HepG2 (cell line): ENCODE measurements around the gene PIMREG. TPM values are rescaled to one million over a fixed set of nuclear protein-coding genes. Genes with fewer than 3 reads are reported as not detected.

Experiments
- ATRX ChIP-seq: sonication (generic); formaldehyde crosslinking; IDR thresholded peaks from 2 replicates; pipeline ENCODE4 v1.4.0; 2020; ENCODE audit warnings: missing genetic modification reagents, borderline replicate concordance
- CHD4 ChIP-seq: fragments of 200-600 bp; sonication (generic); IDR thresholded peaks from 2 replicates; pipeline ENCODE4 v1.7.0; 2017; ENCODE audit warnings: mild to moderate bottlenecking, low read length, borderline replicate concordance
- ERF ChIP-seq: IDR thresholded peaks from 2 replicates; pipeline ENCODE4 v1.6.1; 2018; ENCODE audit warnings: missing biosample characterization, missing genetic modification reagents
- GABPB1 ChIP-seq: IDR thresholded peaks from 2 replicates; pipeline ENCODE4 v1.6.1; 2016; ENCODE audit warnings: mild to moderate bottlenecking, missing genetic modification reagents, moderate library complexity, missing compliant biosample characterization
- JARID2 ChIP-seq: sonication (generic); formaldehyde crosslinking; IDR thresholded peaks from 2 replicates; pipeline ENCODE4 v1.8.1; 2023; ENCODE audit warnings: missing genetic modification reagents, inconsistent platforms; ENCODE audit not compliant: insufficient replicate concordance
- JDP2 ChIP-seq: sonication (generic); formaldehyde crosslinking; IDR thresholded peaks from 2 replicates; pipeline ENCODE4 v1.8.1; 2022; ENCODE audit warnings: missing genetic modification reagents, borderline replicate concordance
- MTA3 ChIP-seq: sonication (generic); formaldehyde crosslinking; IDR thresholded peaks from 2 replicates; pipeline ENCODE4 v1.4.0; 2020; ENCODE audit warnings: missing genetic modification reagents
- PBX2 ChIP-seq: IDR thresholded peaks from 2 replicates; pipeline ENCODE4 v1.6.1; 2016; ENCODE audit warnings: control low read depth
- RELA ChIP-seq: sonication (generic); formaldehyde crosslinking; IDR thresholded peaks from 2 replicates; pipeline ENCODE4 v1.4.0; 2020; ENCODE audit warnings: missing genetic modification reagents
- SIN3B ChIP-seq: fragments of 150-350 bp; IDR thresholded peaks from 2 replicates; pipeline ENCODE4 v1.6.1; 2014; ENCODE audit warnings: low read length
- THAP7 ChIP-seq: sonication (generic); formaldehyde crosslinking; IDR thresholded peaks from 2 replicates; pipeline ENCODE4 v1.8.1; 2023; ENCODE audit warnings: mild to moderate bottlenecking, missing genetic modification reagents
- XRCC5 ChIP-seq: fragments of 200-400 bp; formaldehyde crosslinking; optimal IDR thresholded peaks from 2 replicates; pipeline ENCODE3; 2017; ENCODE audit warnings: mild to moderate bottlenecking, low read length
- ZBTB2 ChIP-seq: sonication (generic); formaldehyde crosslinking; IDR thresholded peaks from 2 replicates; pipeline ENCODE4 v1.8.0; 2022; ENCODE audit warnings: low read depth, missing genetic modification reagents
- ZBTB42 ChIP-seq: sonication (generic); formaldehyde crosslinking; IDR thresholded peaks from 2 replicates; pipeline ENCODE4 v1.5.0; 2020; ENCODE audit warnings: mild to moderate bottlenecking, missing genetic modification reagents
- ZNF274 ChIP-seq: sonication (generic); formaldehyde crosslinking; IDR thresholded peaks from 2 replicates; pipeline ENCODE4 v1.5.1; 2020; ENCODE audit warnings: mild to moderate bottlenecking, missing genetic modification reagents
- ZNF282 ChIP-seq: fragments of 450-650 bp; IDR thresholded peaks from 2 replicates; pipeline ENCODE4 v1.6.1; 2018; ENCODE audit not compliant: partially characterized antibody
- ZNF337 ChIP-seq: sonication (generic); formaldehyde crosslinking; IDR thresholded peaks from 2 replicates; pipeline ENCODE4 v1.5.1; 2020; ENCODE audit warnings: missing genetic modification reagents, low read depth, mild to moderate bottlenecking, borderline replicate concordance
- ZNF34 ChIP-seq: sonication (generic); formaldehyde crosslinking; IDR thresholded peaks from 2 replicates; pipeline ENCODE4 v1.4.0; 2020; ENCODE audit warnings: mild to moderate bottlenecking, missing genetic modification reagents, borderline replicate concordance
- ZNF609 ChIP-seq: sonication (generic); formaldehyde crosslinking; IDR thresholded peaks from 2 replicates; pipeline ENCODE4 v1.4.0; 2020; ENCODE audit warnings: mild to moderate bottlenecking, missing genetic modification reagents, borderline replicate concordance
- ZNF660 ChIP-seq: sonication (generic); formaldehyde crosslinking; IDR thresholded peaks from 2 replicates; pipeline ENCODE4 v1.5.1; 2020; ENCODE audit warnings: mild to moderate bottlenecking, low read depth, missing genetic modification reagents, borderline replicate concordance
- ZNF737 ChIP-seq: sonication (generic); formaldehyde crosslinking; IDR thresholded peaks from 2 replicates; pipeline ENCODE4 v1.5.0; 2020; ENCODE audit warnings: missing genetic modification reagents, mild to moderate bottlenecking, borderline replicate concordance
- ZSCAN21 ChIP-seq: sonication (generic); formaldehyde crosslinking; IDR thresholded peaks from 2 replicates; pipeline ENCODE4 v1.8.0; 2022; ENCODE audit warnings: mild to moderate bottlenecking, missing genetic modification reagents, moderate library complexity, borderline replicate concordance
- polyA plus RNA-seq, 8 experiments: library from polyadenylated mRNA; depleted of rRNA in 3 of 8; stranded (reverse) in 7 of 8; unstranded in 1 of 8; fragments of >200 nt; fragmentation: Illumina TruSeq in 4 of 8; extraction: Trizol in 4 of 8; gene quantifications; 2 replicates each; pipeline versions ENCODE4 v1.2.1 to v1.2.3, GENCODE V29; 2011 to 2016; ENCODE audit warnings: low read depth in 4 of 8, missing spikeins in 1 of 8, mixed read lengths in 1 of 8; ENCODE audit not compliant: insufficient read depth in 1 of 8
- total RNA-seq, 5 experiments: library from RNA; depleted of rRNA; stranded (reverse); fragments of >200 nt; fragmentation: Illumina TruSeq; extraction: Trizol; gene quantifications; 2 replicates each; pipeline ENCODE4 v1.2.3, GENCODE V29; 2016; ENCODE audit warnings: low read depth in 1 of 5

PIMREG gene
- total and polyA plus RNA-seq, 2 of the 13 experiments (the other 11 are each of a cell fraction or from before 2014, with no cell fraction given): 15.6 to 30.3 TPM

GRCh38 chr17:6443692-6444570, at the start of gene PIMREG (continued):
- TF ChIP-seq ZNF282: no peak
- TF ChIP-seq THAP7: peak; percentile 90
- TF ChIP-seq GABPB1 (CRISPR knock-in tag): peak; percentile 87
- TF ChIP-seq ZSCAN21 (CRISPR knock-in tag): peak; percentile 76; the same call in 1 of the 2 replicates
- TF ChIP-seq XRCC5: peak; percentile 67
- no peak for TF ChIP-seq ATRX
- TF ChIP-seq ZNF609: peak; percentile 69; the same call in 1 of the 2 replicates
- no peak for TF ChIP-seq ZNF737 (CRISPR knock-in tag)
- peak; percentile 72; the same call in 1 of the 2 replicates for TF ChIP-seq ERF (CRISPR knock-in tag)
- peak; percentile 61; the same call in 1 of the 2 replicates for TF ChIP-seq ZBTB2 (CRISPR knock-in tag)
- no peak for TF ChIP-seq CHD4
- no peak for TF ChIP-seq ZNF337 (CRISPR knock-in tag)
- no peak for TF ChIP-seq ZNF660 (CRISPR knock-in tag)
- 0 out of 2 replicates have a peak, but pooled peaks have one; percentile 33 for TF ChIP-seq ZNF34 (CRISPR knock-in tag)
- no peak for TF ChIP-seq JARID2 (CRISPR knock-in tag)
- TF ChIP-seq ZNF274 (CRISPR knock-in tag): no peak
- TF ChIP-seq MTA3 (CRISPR knock-in tag): no peak
- no peak for TF ChIP-seq ZBTB42 (CRISPR knock-in tag)
- TF ChIP-seq RELA (CRISPR knock-in tag): no peak
- TF ChIP-seq PBX2 (CRISPR knock-in tag): no peak
- no peak for TF ChIP-seq JDP2 (CRISPR knock-in tag)
- peak; percentile 92 for TF ChIP-seq SIN3B
